OCI-LY7 (cell line): ENCODE results near the gene GLS.

Source experiments
- EZH2phosphoT487 ChIP-seq: fragments of 200-600 bp; sonication (generic); IDR thresholded peaks from 2 replicates; pipeline ENCODE4 v1.6.1; 2018; ENCODE audit warnings: low read depth, borderline replicate concordance, mild to moderate bottlenecking, mixed run types, antibody characterized with exemption, low read length, moderate library complexity, mixed read lengths
- TF ChIP-seq, protein P1 (sequence below): fragments of 200-600 bp; sonication (generic); conservative IDR thresholded peaks from 2 replicates; pipeline ENCODE4 v1.5.1; 2014; ENCODE audit warnings: mild to moderate bottlenecking, antibody characterized with exemption, low read length, moderate library complexity, mixed read lengths

DNA sequence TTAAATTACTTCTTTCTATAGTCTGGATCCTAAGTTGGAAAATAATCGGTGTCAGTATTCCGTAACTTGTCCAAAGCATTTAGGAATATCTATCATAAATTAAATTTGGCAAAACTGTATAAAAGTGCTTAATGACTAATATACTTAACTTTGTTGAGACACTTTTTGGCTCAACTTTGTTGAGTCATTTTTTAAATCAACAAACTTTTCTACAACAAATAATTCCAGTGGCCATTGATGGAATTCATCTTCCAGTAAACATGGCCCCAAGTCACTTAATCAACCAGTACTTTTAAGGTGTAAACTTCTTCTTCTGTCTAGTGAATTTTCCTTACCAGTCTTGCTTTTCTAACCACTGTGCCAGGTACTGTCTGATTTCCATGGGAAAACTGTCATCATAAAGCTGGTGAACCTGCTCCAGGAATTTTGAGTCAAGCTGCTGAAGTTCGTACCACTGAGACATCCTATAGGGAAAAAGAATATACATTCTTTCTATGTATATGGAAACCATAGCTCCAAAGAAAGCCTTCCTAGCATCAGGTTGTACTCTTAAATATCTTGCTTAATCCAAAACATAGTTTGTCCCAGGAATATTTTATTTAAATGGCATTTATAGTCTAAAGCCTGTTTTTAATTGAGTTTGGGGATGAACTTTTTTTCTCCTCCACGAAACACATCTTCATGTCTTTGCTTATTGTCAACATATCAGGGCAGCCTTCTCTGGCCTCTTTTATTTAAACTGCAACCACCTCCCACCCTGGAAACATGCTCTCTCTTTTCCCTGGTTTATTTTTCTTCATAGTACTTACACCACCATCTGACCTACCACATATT lies 129.1 kb downstream of the GLS start:
- TF ChIP-seq EZH2phosphoT487 = no peak
- TF ChIP-seq, protein P1, sequence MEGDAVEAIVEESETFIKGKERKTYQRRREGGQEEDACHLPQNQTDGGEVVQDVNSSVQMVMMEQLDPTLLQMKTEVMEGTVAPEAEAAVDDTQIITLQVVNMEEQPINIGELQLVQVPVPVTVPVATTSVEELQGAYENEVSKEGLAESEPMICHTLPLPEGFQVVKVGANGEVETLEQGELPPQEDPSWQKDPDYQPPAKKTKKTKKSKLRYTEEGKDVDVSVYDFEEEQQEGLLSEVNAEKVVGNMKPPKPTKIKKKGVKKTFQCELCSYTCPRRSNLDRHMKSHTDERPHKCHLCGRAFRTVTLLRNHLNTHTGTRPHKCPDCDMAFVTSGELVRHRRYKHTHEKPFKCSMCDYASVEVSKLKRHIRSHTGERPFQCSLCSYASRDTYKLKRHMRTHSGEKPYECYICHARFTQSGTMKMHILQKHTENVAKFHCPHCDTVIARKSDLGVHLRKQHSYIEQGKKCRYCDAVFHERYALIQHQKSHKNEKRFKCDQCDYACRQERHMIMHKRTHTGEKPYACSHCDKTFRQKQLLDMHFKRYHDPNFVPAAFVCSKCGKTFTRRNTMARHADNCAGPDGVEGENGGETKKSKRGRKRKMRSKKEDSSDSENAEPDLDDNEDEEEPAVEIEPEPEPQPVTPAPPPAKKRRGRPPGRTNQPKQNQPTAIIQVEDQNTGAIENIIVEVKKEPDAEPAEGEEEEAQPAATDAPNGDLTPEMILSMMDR = no peak
